ENCODE results near the gene SURF6. TPM values are rescaled to one million over a fixed set of nuclear protein-coding genes. Genes with fewer than 3 reads are reported as not detected.
"Not testable (repeated sequence)": the region's sequence is repeated elsewhere in the genome, so short reads cannot be mapped to it uniquely, and the experiment has no call there.

SURF6 gene
- total RNA-seq, 1 donor from 2014 or later = 18.8 TPM

- no peak for DNase-seq (ENCODE audit: low spot score in 2 of 2)
- FAIRE-seq = no peak
Measured at GRCh38 chr9:133301253-133302230, 34.4 kb downstream of the SURF6 start.

- DNase-seq (ENCODE audit: low spot score in 2 of 2); FAIRE-seq: not testable (repeated sequence)
Measured at GRCh38 chr9:133299996-133300395, 36.0 kb downstream of the SURF6 start.

GRCh38 chr9:133294257-133294656 is 41.7 kb downstream of the SURF6 start:
- no peak for FAIRE-seq
- DNase-seq (ENCODE audit: low spot score in 2 of 2) = no peak

GRCh38 chr9:133290751-133291302 is 45.2 kb downstream of the SURF6 start:
- no peak for FAIRE-seq

GRCh38 chr9:133286523-133286922 is 49.5 kb downstream of the SURF6 start:
- FAIRE-seq = no peak
- no peak for DNase-seq (ENCODE audit: low spot score in 2 of 2)

More at GRCh38 chr9:133290751-133291302, 45.2 kb downstream of the SURF6 start:
- no peak for DNase-seq (ENCODE audit: low spot score in 2 of 2)

GRCh38 chr9:133285252-133285775 is 50.7 kb downstream of the SURF6 start:
- DNase-seq (ENCODE audit: low spot score in 2 of 2) = no peak
- no peak for FAIRE-seq

GRCh38 chr9:133284362-133284761 is 51.6 kb downstream of the SURF6 start:
- DNase-seq (ENCODE audit: low spot score in 2 of 2) (no peak), FAIRE-seq (no peak)

GRCh38 chr9:133283255-133284032 is 52.5 kb downstream of the SURF6 start:
- not testable (repeated sequence) for DNase-seq (ENCODE audit: low spot score in 2 of 2); FAIRE-seq

GRCh38 chr9:133282464-133283238 is 53.3 kb downstream of the SURF6 start:
- no peak for FAIRE-seq
- DNase-seq (ENCODE audit: low spot score in 2 of 2) = no peak

- no peak for FAIRE-seq
- DNase-seq (ENCODE audit: low spot score in 2 of 2) = no peak
Measured at GRCh38 chr9:133280392-133280791, 55.6 kb downstream of the SURF6 start.

Small RNA genes lying within 50 kb of the gene (small RNA-seq; reads per million reads assigned to genes)
- gene RF00019 (not detected), gene SNORD24 (not detected), gene SNORD36A (not detected), gene SNORD36B (not detected), gene SNORD36C (not detected)

Other genes with a start within 250 kb of the SURF6 start
- gene RALGDS, start 214.9 kb downstream of the SURF6 start, total RNA-seq = 79.9 TPM
- gene GBGT1, start 172.3 kb downstream of the SURF6 start, total RNA-seq = 2.0 TPM
- gene OBP2B, start 126.9 kb downstream of the SURF6 start, total RNA-seq = not detected
- gene ABO, start 61.0 kb downstream of the SURF6 start, total RNA-seq = not detected
- 15.1 TPM for gene MED22, start 11.9 kb upstream of the SURF6 start, total RNA-seq
- 1,196 TPM for gene RPL7A, start 12.0 kb upstream of the SURF6 start, total RNA-seq
- gene SURF1, start 20.3 kb upstream of the SURF6 start, total RNA-seq = 13.9 TPM
- gene SURF2, start 20.4 kb upstream of the SURF6 start, total RNA-seq = 17.1 TPM
- 91.3 TPM for gene SURF4, start 39.9 kb upstream of the SURF6 start, total RNA-seq
- 1.2 TPM for gene STKLD1, start 40.2 kb upstream of the SURF6 start, total RNA-seq
- 13.5 TPM for gene REXO4, start 81.8 kb upstream of the SURF6 start, total RNA-seq
- 2.0 TPM for gene ADAMTS13, start 86.2 kb upstream of the SURF6 start, total RNA-seq
- 22.8 TPM for gene CACFD1, start 123.8 kb upstream of the SURF6 start, total RNA-seq
- 12.6 TPM for gene SLC2A6, start 142.9 kb upstream of the SURF6 start, total RNA-seq
- gene MYMK, start 188.8 kb upstream of the SURF6 start, total RNA-seq = not detected
- gene ADAMTSL2, start 198.5 kb upstream of the SURF6 start, total RNA-seq = 2.4 TPM